ENCODE measurements around the gene SNPH.
A peak's percentile ranks its signal among the peaks of the same experiment; 100 is the strongest.
"Not testable (repeated sequence)": the region's sequence is repeated elsewhere in the genome, so short reads cannot be mapped to it uniquely, and the experiment has no call there.

The SNPH gene

GRCh38 chr20:1341561-1342265 is 75.6 kb downstream of the SNPH start:
- no peak for DNase-seq

GRCh38 chr20:1343446-1344124 is 77.5 kb downstream of the SNPH start:
- not testable (repeated sequence) for DNase-seq

GRCh38 chr20:1345030-1345755 is 79.1 kb downstream of the SNPH start:
- DNase-seq = peak in 1 of 2 experiments; percentile 2

- DNase-seq = no peak
Measured at GRCh38 chr20:1345756-1346093, 79.6 kb downstream of the SNPH start.

- no peak for DNase-seq
Measured at GRCh38 chr20:1346315-1346969, 80.3 kb downstream of the SNPH start.

GRCh38 chr20:1353956-1354355 is 87.9 kb downstream of the SNPH start:
- DNase-seq = no peak

- DNase-seq = peak; percentile 12 to 52
Measured at GRCh38 chr20:1357921-1358671, 92.0 kb downstream of the SNPH start.
